ENCODE results near the gene RFFL.

DNA sequence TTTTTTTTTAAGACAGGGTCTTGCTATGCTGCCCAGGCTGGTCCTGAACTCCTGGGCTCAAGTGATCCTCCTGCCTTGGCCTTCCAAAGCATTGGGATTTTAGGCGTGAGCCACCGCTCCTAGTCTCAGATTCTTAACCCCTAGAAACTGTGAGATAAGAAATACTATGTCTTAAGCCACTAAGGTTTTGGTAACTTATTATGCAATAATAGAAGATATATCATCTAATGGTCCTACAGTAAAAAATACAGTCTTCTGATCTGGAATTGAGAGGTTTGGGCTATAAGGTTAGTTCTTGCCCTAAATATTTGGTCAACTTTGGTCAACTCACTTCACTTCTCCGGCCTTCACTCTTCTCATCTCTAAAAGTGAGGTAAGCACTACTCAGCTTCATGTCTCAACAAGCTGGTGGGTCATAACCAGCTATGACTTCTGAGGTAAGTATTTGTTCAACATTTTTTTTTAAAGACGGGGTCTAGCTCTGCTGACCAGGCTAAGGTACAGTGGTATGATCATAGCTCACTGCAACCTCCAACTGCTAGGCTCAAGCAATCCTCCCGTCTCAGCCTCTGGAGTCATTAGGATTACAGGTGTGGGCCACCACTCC is 41.4 kb upstream of the RFFL start:
- no peak for TF ChIP-seq CTCF (IDR thresholded peaks at IDR 0.05; ENCODE audit: insufficient read depth, low read depth, low read length)
- TF ChIP-seq EZH2 (IDR thresholded peaks at IDR 0.05; ENCODE audit: insufficient read depth, low read length): no peak

Data from astrocyte (in vitro differentiated cells and primary cell).